ENCODE measurements around the gene SNRPA. TPM values are rescaled to one million over a fixed set of nuclear protein-coding genes. Genes with fewer than 3 reads are reported as not detected.

SNRPA gene
- total and polyA plus RNA-seq, 2 experiments from 2014 or later: 25.1 to 86.9 TPM

DNA sequence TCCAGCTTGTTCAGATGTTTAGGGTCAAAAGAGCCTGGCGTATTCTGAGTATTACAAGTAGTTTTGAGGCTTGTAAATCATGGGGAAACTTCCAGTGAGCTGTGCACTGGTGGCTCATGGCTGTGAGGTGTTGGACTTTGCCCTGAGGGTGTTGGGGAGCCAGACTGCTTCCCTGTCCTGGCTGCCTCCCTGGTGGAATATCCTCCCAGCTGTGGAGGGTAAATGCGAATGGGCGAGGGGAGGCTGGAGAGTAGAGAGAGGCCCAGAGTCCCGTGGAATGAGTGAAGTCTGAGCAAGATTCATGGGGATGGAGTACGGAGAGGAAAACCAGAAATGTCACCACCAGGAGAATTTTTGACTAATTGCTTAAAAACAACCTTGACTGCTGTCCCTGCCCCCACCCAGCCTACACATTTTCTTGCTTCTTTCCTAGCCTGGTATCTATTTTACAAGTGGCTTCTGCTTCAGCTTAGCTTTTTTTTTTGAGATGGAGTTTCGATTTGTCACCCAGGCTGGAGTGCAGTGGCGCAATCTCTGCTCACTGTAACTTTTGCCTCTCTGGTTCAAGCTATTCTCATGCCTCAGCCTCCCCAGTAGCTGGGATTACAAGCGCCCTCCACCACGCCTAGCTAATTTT is 3.7 kb downstream of the SNRPA start:
- peak overlapping the region; percentile 96 for H3K27ac ChIP-seq
- no peaks in the 10 kb centered on the region for H3K9me3 ChIP-seq (ENCODE audit: low read depth)
- no peak overlapping the region for H3K4me3 ChIP-seq
- H3K27me3 ChIP-seq: no peaks in the 10 kb centered on the region
- peaks cover 3% of the 10 kb centered on the region for H4K20me1 ChIP-seq (ENCODE audit: insufficient read depth, poor library complexity, severe bottlenecking)
- H2AFZ ChIP-seq: no peak overlapping the region
- peaks cover 33% of the 10 kb centered on the region for H3K4me1 ChIP-seq (ENCODE audit: insufficient read depth)
- WGBS (ENCODE audit: low lambda C conversion rate, missing lambda C conversion rate): 68% methylated on average over 9 of the region's 9 CpGs
- H3K9me2 ChIP-seq (replicated peaks; ENCODE audit: insufficient read depth): no peaks in the 10 kb centered on the region
- DNase-seq (ENCODE audit: low spot score): peak; percentile 73
- H3K4me2 ChIP-seq: peak overlapping the region; percentile 75
- peaks cover 72% of the 10 kb centered on the region for H3K79me2 ChIP-seq
- no peak for TF ChIP-seq EZH2 (IDR thresholded peaks at IDR 0.05; ENCODE audit: borderline replicate concordance)
- no peak for TF ChIP-seq EZH2phosphoT487 (IDR thresholded peaks at IDR 0.05; ENCODE audit: low read depth, severe bottlenecking, unreplicated experiment)
- H3K36me3 ChIP-seq (replicated peaks; ENCODE audit: insufficient read depth, low read depth): no peaks in the 10 kb centered on the region

DNA sequence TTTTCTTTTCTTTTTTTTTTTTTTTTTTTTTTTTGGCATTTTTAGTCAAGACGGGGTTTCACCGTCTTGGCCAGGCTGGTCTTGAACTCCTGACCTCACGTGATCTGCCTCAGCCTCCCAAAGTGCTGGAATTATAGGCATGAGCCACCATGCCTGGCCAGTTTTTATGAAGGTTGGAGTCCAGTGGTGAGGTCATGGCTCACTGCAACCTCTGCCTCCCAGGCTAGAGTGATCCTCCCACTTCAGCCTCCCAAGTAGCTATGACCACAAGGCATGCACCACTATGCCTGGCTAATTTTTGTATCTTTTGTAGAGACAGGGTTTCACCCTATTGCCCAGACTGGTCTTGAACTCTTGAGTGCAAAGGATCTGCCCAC is 4.2 kb downstream of the SNRPA start:
- DNase-seq (ENCODE audit: low spot score): no peak
- H3K4me1 ChIP-seq (ENCODE audit: insufficient read depth): peaks cover 30% of the 10 kb centered on the region
- H3K36me3 ChIP-seq (replicated peaks; ENCODE audit: insufficient read depth, low read depth): no peaks in the 10 kb centered on the region
- no peaks in the 10 kb centered on the region for H3K27me3 ChIP-seq
- TF ChIP-seq, protein P1, sequence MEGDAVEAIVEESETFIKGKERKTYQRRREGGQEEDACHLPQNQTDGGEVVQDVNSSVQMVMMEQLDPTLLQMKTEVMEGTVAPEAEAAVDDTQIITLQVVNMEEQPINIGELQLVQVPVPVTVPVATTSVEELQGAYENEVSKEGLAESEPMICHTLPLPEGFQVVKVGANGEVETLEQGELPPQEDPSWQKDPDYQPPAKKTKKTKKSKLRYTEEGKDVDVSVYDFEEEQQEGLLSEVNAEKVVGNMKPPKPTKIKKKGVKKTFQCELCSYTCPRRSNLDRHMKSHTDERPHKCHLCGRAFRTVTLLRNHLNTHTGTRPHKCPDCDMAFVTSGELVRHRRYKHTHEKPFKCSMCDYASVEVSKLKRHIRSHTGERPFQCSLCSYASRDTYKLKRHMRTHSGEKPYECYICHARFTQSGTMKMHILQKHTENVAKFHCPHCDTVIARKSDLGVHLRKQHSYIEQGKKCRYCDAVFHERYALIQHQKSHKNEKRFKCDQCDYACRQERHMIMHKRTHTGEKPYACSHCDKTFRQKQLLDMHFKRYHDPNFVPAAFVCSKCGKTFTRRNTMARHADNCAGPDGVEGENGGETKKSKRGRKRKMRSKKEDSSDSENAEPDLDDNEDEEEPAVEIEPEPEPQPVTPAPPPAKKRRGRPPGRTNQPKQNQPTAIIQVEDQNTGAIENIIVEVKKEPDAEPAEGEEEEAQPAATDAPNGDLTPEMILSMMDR (IDR thresholded peaks at IDR 0.05; ENCODE audit: poor library complexity): no peak
- no peak for TF ChIP-seq EZH2phosphoT487 (IDR thresholded peaks at IDR 0.05; ENCODE audit: low read depth, severe bottlenecking, unreplicated experiment)
- no peak for TF ChIP-seq EZH2 (IDR thresholded peaks at IDR 0.05; ENCODE audit: borderline replicate concordance)
- H3K9me2 ChIP-seq (replicated peaks; ENCODE audit: insufficient read depth): no peaks in the 10 kb centered on the region
- no peak overlapping the region for H3K4me3 ChIP-seq
- no peak overlapping the region for H2AFZ ChIP-seq
- H4K20me1 ChIP-seq (ENCODE audit: insufficient read depth, poor library complexity, severe bottlenecking): peaks cover 3% of the 10 kb centered on the region
- H3K9me3 ChIP-seq (ENCODE audit: low read depth): no peaks in the 10 kb centered on the region
- 91% methylated on average over 3 of the region's 3 CpGs for WGBS (ENCODE audit: low lambda C conversion rate, missing lambda C conversion rate)
- peak overlapping the region; percentile 96 for H3K27ac ChIP-seq
- H3K4me2 ChIP-seq: peak overlapping the region; percentile 75
- peaks cover 70% of the 10 kb centered on the region for H3K79me2 ChIP-seq

DNA sequence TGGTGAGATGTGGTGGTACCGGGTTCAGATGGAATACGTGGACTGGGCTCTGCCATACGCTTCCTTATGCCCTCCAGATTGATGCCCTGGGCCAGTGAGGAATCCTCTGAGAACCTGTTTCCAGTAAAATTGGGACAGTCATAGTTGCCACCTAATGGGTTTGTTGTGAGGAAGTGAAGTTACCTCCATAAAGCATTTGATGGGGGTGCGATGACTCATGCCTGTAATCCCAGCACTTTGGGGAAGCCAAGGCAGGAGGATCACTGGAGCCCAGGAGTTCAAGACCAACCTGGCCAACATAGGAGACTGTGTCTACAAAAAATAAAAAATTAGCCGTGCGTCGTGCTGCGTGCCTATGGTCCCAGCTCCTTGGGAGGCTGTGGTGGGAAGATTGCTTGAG is 4.8 kb downstream of the SNRPA start:
- Histone ChIP-seq H3K4me1 (ENCODE audit: insufficient read depth) (peaks cover 30% of the 10 kb centered on the region), H3K9me3 (ENCODE audit: low read depth) (no peaks in the 10 kb centered on the region), H4K20me1 (ENCODE audit: insufficient read depth, poor library complexity, severe bottlenecking) (peaks cover 5% of the 10 kb centered on the region), H3K36me3 (replicated peaks; ENCODE audit: insufficient read depth, low read depth) (no peaks in the 10 kb centered on the region), H3K9me2 (replicated peaks; ENCODE audit: insufficient read depth) (no peaks in the 10 kb centered on the region), H3K4me3 (no peak overlapping the region), H3K27ac (peak overlapping the region; percentile 96), H3K27me3 (no peaks in the 10 kb centered on the region), H3K4me2 (peak overlapping the region; percentile 75), H2AFZ (no peak overlapping the region), H3K79me2 (peaks cover 73% of the 10 kb centered on the region)
- no peak for DNase-seq (ENCODE audit: low spot score)
- WGBS (ENCODE audit: low lambda C conversion rate, missing lambda C conversion rate): 95% methylated on average over 8 of the region's 8 CpGs
- TF ChIP-seq, protein P1 (IDR thresholded peaks at IDR 0.05; ENCODE audit: poor library complexity): no peak

DNA sequence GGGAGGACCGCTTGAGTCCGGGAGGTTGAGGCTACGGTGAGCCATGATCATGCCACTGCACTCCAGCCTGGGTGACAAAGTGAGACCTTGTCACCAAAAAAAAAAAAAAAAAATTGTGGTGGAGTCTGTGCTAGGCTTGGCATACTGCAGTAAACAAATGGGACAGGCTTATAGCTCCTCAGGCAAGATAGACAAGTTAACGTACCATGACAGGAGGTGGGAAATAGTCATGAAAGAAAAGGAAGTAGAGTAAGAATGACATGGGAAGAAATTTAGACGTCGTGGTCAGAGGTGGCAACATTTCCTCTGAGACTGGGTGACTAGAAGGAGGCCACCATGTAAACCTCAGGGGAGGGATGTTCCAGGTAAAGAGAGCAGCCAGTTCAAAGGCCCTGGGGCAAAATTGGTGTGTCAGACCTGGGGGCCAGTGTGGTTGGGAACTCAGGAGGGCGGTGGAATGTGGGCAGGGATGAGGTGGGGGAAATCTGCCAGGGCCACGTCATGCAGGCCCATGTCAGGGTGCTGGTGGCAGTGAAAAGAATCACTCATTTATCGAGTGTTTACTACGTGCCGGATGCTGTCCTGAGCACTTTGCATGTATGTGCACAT is 5.6 kb downstream of the SNRPA start:
- no peak for TF ChIP-seq EZH2 (IDR thresholded peaks at IDR 0.05; ENCODE audit: borderline replicate concordance)
- TF ChIP-seq EZH2phosphoT487 (IDR thresholded peaks at IDR 0.05; ENCODE audit: low read depth, severe bottlenecking, unreplicated experiment): no peak
- TF ChIP-seq, protein P1 (IDR thresholded peaks at IDR 0.05; ENCODE audit: poor library complexity): no peak
- Histone ChIP-seq H3K27me3 (no peaks in the 10 kb centered on the region), H3K27ac (no peak overlapping the region), H3K4me2 (no peak overlapping the region), H3K36me3 (replicated peaks; ENCODE audit: insufficient read depth, low read depth) (no peaks in the 10 kb centered on the region), H4K20me1 (ENCODE audit: insufficient read depth, poor library complexity, severe bottlenecking) (peaks cover 5% of the 10 kb centered on the region), H3K79me2 (peaks cover 73% of the 10 kb centered on the region), H3K4me3 (no peak overlapping the region), H2AFZ (no peak overlapping the region), H3K4me1 (ENCODE audit: insufficient read depth) (peaks cover 30% of the 10 kb centered on the region), H3K9me2 (replicated peaks; ENCODE audit: insufficient read depth) (no peaks in the 10 kb centered on the region), H3K9me3 (ENCODE audit: low read depth) (no peaks in the 10 kb centered on the region)
- DNase-seq (ENCODE audit: low spot score): no peak
- WGBS (ENCODE audit: low lambda C conversion rate, missing lambda C conversion rate): 89% methylated on average over 10 of the region's 11 CpGs
